HL-60 (cell line): Measurements from ENCODE around the gene CPT1A.
A peak's percentile ranks its signal among the peaks of the same experiment; 100 is the strongest.

Source experiments
- DNase-seq, 2 experiments: peaks; one replicate each; pipeline ENCODE4 v3.0.0-alpha.2; 2010 to 2020; ENCODE audit warnings: low read depth in 1 of 2, low spot score in 1 of 2
- H3K27ac ChIP-seq: fragments of 250-450 bp; sonication (Bioruptor Pico); replicated peaks from 2 replicates; pipeline ENCODE4 v1.5.1; 2020; ENCODE audit warnings: mild to moderate bottlenecking, moderate library complexity
- H3K27me3 ChIP-seq: fragments of 250-450 bp; sonication (Bioruptor Pico); 2 replicates; pipeline ENCODE4 v1.5.1; 2021; ENCODE audit warnings: mild to moderate bottlenecking, moderate library complexity; ENCODE audit not compliant: insufficient read depth, poor library complexity, severe bottlenecking
- H3K4me3 ChIP-seq: replicated peaks from 2 replicates; pipeline ENCODE4 v1.5.1; 2011; ENCODE audit warnings: mild to moderate bottlenecking, control low read depth, low read length; ENCODE audit not compliant: insufficient read depth
- CTCF ChIP-seq: IDR thresholded peaks from one replicate; pipeline ENCODE4 v1.5.1; 2011; ENCODE audit warnings: low read length, control low read depth, inconsistent platforms; ENCODE audit not compliant: insufficient read depth
- GABPA ChIP-seq: IDR thresholded peaks from 2 replicates; pipeline ENCODE4 v1.6.1; 2012; ENCODE audit warnings: low read depth
- POLR2AphosphoS5 ChIP-seq: IDR thresholded peaks from 2 replicates; pipeline ENCODE4 v1.6.1; 2012; ENCODE audit warnings: low read depth
- REST ChIP-seq: IDR thresholded peaks from 2 replicates; pipeline ENCODE4 v1.6.1; 2012; ENCODE audit warnings: low read depth; ENCODE audit not compliant: insufficient replicate concordance
- SPI1 ChIP-seq: IDR thresholded peaks from 2 replicates; pipeline ENCODE4 v1.6.1; 2012; ENCODE audit warnings: low read depth, mild to moderate bottlenecking, borderline replicate concordance

Gene CPT1A

GRCh38 chr11:68829581-68829980 is 12.1 kb downstream of the CPT1A start:
- peak in 1 of 2 experiments; percentile 42 for DNase-seq
- Histone ChIP-seq H3K27me3 (no peaks in the 10 kb centered on the region), H3K4me3 (peak overlapping the region; percentile 38), H3K27ac (peak overlapping the region; percentile 99)
- TF ChIP-seq GABPA (no peak), SPI1 (no peak)

GRCh38 chr11:68828957-68829356 is 12.8 kb downstream of the CPT1A start:
- peak in 1 of 2 experiments; percentile 71 for DNase-seq
- peak; percentile 52; the same call in 1 of the 2 replicates for TF ChIP-seq GABPA
- TF ChIP-seq POLR2AphosphoS5: no peak; the same call in 1 of the 2 replicates
- Histone ChIP-seq H3K27me3 (no peaks in the 10 kb centered on the region), H3K4me3 (peak overlapping the region; percentile 38), H3K27ac (peak overlapping the region; percentile 99)

- Histone ChIP-seq H3K4me3 (0 out of 2 replicates have a peak overlapping the region, but pooled peaks have one; percentile 7), H3K27me3 (no peaks in the 10 kb centered on the region), H3K27ac (peak overlapping the region; percentile 99)
- peak; percentile 84 to 92 for DNase-seq
- TF ChIP-seq GABPA: no peak
- TF ChIP-seq POLR2AphosphoS5: peak; percentile 92
- peak; percentile 94 for TF ChIP-seq SPI1
- TF ChIP-seq CTCF: no peak
- no peak for TF ChIP-seq REST
These were observed 13.4 kb downstream of the CPT1A start for GRCh38 chr11:68828155-68828931.

- H3K27me3 ChIP-seq: no peaks in the 10 kb centered on the region
- peak overlapping the region; percentile 99 for H3K27ac ChIP-seq
- peak; percentile 66 to 91 for DNase-seq
These were observed 14.0 kb downstream of the CPT1A start for GRCh38 chr11:68827733-68828132.

More at GRCh38 chr11:68827733-68828132, 14.0 kb downstream of the CPT1A start:
- no peak overlapping the region for H3K4me3 ChIP-seq
- no peak for TF ChIP-seq REST
- TF ChIP-seq POLR2AphosphoS5: peak; percentile 14
- TF ChIP-seq GABPA: no peak
- peak; percentile 5 for TF ChIP-seq CTCF
